Measurements from ENCODE around the gene CIC. TPM values are rescaled to one million over a fixed set of nuclear protein-coding genes. Genes with fewer than 3 reads are reported as not detected.

Gene CIC
- total RNA-seq, 2 experiments from 2014 or later, result 60.7 to 65.6 TPM

DNA sequence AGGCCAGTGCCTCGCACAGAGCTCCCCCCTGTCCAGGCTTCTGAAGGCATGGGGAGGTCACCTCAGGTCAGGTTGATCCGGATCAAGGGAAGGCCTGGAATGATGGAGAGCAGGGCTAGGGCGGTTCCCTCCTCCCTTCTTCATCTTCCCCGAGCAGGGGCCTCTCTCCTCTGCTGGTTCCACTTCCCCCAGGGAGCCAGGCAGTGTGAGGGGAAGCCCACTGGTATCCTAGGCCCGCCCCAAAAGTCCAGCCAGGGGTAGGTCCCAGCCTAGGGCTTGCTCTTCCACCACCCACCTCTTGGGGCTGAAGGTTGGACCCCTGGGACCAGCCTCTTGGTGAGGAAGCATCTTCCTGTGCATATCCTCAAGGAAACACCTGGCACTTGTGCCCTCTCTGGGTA is 16.5 kb downstream of the CIC start:
- Mint-ChIP-seq H3K9me3 (no peaks in the 10 kb centered on the region), H3K27ac (peak overlapping the region; percentile 64), H3K4me3 (peak overlapping the region; percentile 77), H3K4me1 (ENCODE audit: low read depth) (peaks cover 18% of the 10 kb centered on the region), H3K27me3 (no peaks in the 10 kb centered on the region), H3K36me3 (ENCODE audit: low read depth) (peaks cover 4% of the 10 kb centered on the region)
- ATAC-seq (no peak), DNase-seq (no peak)
- TF ChIP-seq, protein P1, sequence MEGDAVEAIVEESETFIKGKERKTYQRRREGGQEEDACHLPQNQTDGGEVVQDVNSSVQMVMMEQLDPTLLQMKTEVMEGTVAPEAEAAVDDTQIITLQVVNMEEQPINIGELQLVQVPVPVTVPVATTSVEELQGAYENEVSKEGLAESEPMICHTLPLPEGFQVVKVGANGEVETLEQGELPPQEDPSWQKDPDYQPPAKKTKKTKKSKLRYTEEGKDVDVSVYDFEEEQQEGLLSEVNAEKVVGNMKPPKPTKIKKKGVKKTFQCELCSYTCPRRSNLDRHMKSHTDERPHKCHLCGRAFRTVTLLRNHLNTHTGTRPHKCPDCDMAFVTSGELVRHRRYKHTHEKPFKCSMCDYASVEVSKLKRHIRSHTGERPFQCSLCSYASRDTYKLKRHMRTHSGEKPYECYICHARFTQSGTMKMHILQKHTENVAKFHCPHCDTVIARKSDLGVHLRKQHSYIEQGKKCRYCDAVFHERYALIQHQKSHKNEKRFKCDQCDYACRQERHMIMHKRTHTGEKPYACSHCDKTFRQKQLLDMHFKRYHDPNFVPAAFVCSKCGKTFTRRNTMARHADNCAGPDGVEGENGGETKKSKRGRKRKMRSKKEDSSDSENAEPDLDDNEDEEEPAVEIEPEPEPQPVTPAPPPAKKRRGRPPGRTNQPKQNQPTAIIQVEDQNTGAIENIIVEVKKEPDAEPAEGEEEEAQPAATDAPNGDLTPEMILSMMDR (IDR thresholded peaks at IDR 0.05), result no peak
- POLR2A ChIA-PET, result interaction anchor here (0.9 kb wide), 1 partner anchor 17 kb away, joined by 3 read pairs; the partner anchor contains the start of gene PAFAH1B3
- intact Hi-C loops (cut with micrococcal nuclease), result loop anchor here (10.0 kb wide), 1 partner anchor 151 kb away; the partner anchor contains the start of gene POU2F2
- CTCF ChIA-PET, result interaction anchor here (1.2 to 1.9 kb wide), 3 partner anchors 11 to 162 kb away, joined by 3 to 7 read pairs (median 5); no protein-coding TSS in a partner anchor

DNA sequence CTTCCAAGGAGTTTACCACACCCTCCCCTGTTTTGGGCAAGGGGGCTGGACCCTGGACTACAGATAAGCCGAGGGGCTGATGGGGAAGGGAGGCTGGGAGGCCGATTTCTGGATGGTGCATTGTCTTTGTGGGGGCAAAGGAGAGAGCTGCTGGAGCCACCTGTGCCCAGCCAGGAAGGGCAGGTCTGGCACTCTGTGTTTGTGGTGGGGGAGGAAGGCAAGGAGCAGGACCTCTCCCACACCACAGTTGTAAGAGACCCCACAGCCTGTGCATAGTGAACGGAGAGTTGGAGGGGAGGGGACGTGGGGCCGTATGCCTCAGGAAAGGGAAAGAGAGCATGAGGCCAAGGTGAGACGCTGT is 16.9 kb downstream of the CIC start:
- ATAC-seq, result no peak
- peak overlapping the region; percentile 64 for H3K27ac Mint-ChIP-seq
- POLR2A ChIA-PET, result no interaction called here
- H3K4me1 Mint-ChIP-seq (ENCODE audit: low read depth), result peaks cover 18% of the 10 kb centered on the region
- intact Hi-C loops (cut with micrococcal nuclease), result loop anchor here (10.0 kb wide), 1 partner anchor 151 kb away; the partner anchor contains the start of gene POU2F2
- peak overlapping the region; percentile 77 for H3K4me3 Mint-ChIP-seq
- CTCF ChIA-PET, result interaction anchor here (1.8 to 1.9 kb wide), 2 partner anchors 11 to 13 kb away, joined by 5 to 7 read pairs; no protein-coding TSS in a partner anchor
- H3K27me3 Mint-ChIP-seq, result no peaks in the 10 kb centered on the region
- TF ChIP-seq, protein P1 (IDR thresholded peaks at IDR 0.05), result no peak
- H3K36me3 Mint-ChIP-seq (ENCODE audit: low read depth), result peaks cover 4% of the 10 kb centered on the region
- no peak for DNase-seq
- no peaks in the 10 kb centered on the region for H3K9me3 Mint-ChIP-seq

DNA sequence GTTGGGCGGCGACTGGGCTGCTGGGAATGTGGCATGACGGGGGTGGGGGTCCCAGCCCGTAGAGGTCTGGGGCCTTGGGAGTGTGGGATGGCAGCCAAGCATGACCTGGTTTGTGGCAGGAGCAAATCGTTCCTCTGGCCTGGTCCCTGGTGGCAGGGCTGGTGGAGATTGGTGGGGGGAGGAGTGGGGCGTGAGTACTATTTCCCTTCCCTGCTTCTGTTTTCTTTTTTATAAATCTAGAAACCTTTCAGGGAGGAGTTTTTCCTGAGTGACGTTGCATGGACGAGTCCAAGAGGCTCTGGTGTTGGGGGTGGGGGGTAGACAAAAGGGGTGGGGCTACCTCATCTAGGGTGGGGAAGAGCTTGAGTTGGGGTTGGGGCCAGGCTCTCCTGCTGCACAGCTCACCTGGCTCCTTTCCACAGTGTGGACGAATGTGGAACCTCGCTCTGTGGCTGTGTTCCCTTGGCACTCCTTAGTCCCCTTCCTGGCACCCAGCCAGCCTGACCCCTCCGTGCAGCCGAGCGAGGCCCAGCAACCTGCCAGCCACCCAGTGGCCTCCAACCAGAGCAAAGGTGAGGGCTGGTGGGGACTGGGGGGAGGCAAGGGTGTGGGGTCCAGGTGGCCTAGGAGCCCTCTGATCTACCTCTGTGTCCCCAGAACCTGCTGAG is 17.4 kb downstream of the CIC start:
- peak overlapping the region; percentile 46 for H3K27ac Mint-ChIP-seq
- intact Hi-C loops (cut with micrococcal nuclease), result loop anchor here (10.0 kb wide), 1 partner anchor 152 kb away; the partner anchor contains the start of gene POU2F2
- peaks cover 4% of the 10 kb centered on the region for H3K36me3 Mint-ChIP-seq (ENCODE audit: low read depth)
- POLR2A ChIA-PET, result interaction anchor here (1.0 kb wide), 1 partner anchor 14 kb away, joined by 3 read pairs; no protein-coding TSS in a partner anchor
- H3K9me3 Mint-ChIP-seq, result no peaks in the 10 kb centered on the region
- CTCF ChIA-PET, result interaction anchor here (1.9 kb wide), 1 partner anchor 10 kb away, joined by 5 read pairs; no protein-coding TSS in a partner anchor
- no peak for ATAC-seq
- DNase-seq, result no peak
- TF ChIP-seq, protein P1 (IDR thresholded peaks at IDR 0.05), result no peak
- H3K27me3 Mint-ChIP-seq, result no peaks in the 10 kb centered on the region
- peaks cover 15% of the 10 kb centered on the region for H3K4me1 Mint-ChIP-seq (ENCODE audit: low read depth)
- no peak overlapping the region for H3K4me3 Mint-ChIP-seq

DNA sequence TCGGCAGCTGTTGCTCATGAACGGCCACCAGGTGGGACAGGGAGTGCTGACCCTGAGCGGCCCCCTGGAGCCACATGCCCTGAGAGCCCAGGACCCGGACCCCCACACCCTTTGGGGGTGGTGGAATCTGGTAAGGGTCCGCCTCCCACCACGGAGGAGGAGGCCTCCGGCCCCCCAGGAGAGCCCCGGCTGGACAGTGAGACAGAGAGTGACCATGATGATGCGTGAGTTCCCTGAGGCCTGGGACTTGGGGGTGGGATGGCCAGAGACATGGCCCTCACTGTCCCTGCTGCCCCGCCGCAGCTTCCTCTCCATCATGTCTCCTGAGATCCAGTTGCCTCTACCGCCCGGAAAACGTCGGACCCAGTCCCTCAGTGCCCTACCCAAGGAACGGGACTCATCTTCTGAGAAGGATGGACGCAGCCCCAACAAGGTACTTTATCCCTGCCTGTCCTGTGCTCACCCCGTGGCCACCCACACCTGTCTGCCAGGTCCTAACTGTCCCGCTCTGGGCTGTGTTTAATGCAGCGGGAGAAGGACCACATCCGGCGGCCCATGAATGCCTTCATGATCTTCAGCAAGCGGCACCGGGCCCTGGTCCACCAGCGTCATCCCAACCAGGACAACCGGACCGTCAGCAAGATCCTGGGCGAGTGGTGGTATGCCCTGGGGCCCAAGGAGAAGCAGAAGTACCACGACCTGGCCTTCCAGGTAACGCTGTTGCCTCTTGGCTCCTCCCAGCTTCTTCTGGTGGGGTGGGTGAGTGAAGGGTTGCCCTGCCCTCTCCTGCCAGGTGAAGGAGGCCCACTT is 18.2 kb downstream of the CIC start:
- intact Hi-C loops (cut with micrococcal nuclease), result loop anchor here (10.0 kb wide), 1 partner anchor 152 kb away; the partner anchor contains the start of gene POU2F2
- POLR2A ChIA-PET, result interaction anchor here (1.0 kb wide), 1 partner anchor 14 kb away, joined by 3 read pairs; no protein-coding TSS in a partner anchor
- Mint-ChIP-seq H3K4me3 (no peak overlapping the region), H3K4me1 (ENCODE audit: low read depth) (peaks cover 18% of the 10 kb centered on the region), H3K36me3 (ENCODE audit: low read depth) (peaks cover 8% of the 10 kb centered on the region), H3K27me3 (no peaks in the 10 kb centered on the region), H3K9me3 (no peaks in the 10 kb centered on the region), H3K27ac (no peak overlapping the region)
- CTCF ChIA-PET, result interaction anchor here (0.7 to 1.2 kb wide), 3 partner anchors 8 to 144 kb away, joined by 3 read pairs; no protein-coding TSS in a partner anchor
- no peak for DNase-seq
- no peak for ATAC-seq
- TF ChIP-seq, protein P1 (IDR thresholded peaks at IDR 0.05), result no peak

Measured in activated CD8-positive, alpha-beta T cell treated with anti-CD3 and anti-CD28 coated beads for 36 hours (primary cell).